Endodermal cell (in vitro differentiated cells): ENCODE results near the gene SCNN1A. TPM values are rescaled to one million over a fixed set of nuclear protein-coding genes. Genes with fewer than 3 reads are reported as not detected.
A peak's percentile ranks its signal among the peaks of the same experiment; 100 is the strongest.

ENCODE experiments used
- DNase-seq: peaks from one replicate; pipeline ENCODE4 v3.0.0-alpha.2; 2017
- H3K27ac ChIP-seq: 2 replicates; pipeline ENCODE4 v1.5.1; 2013; ENCODE audit warnings: mild to moderate bottlenecking, low read depth, low read length, moderate library complexity
- H3K27me3 ChIP-seq: 2 replicates; pipeline ENCODE4 v1.6.1; 2013; ENCODE audit warnings: mild to moderate bottlenecking, low read length, moderate library complexity; ENCODE audit not compliant: insufficient read depth, control insufficient read depth, poor library complexity, severe bottlenecking
- H3K36me3 ChIP-seq: 2 replicates; pipeline ENCODE4 v1.7.0; 2013; ENCODE audit warnings: mild to moderate bottlenecking, low read length, moderate library complexity; ENCODE audit not compliant: control insufficient read depth, insufficient read depth
- H3K4me1 ChIP-seq: one replicate; pipeline ENCODE4 v1.7.0; 2013; ENCODE audit warnings: low read length; ENCODE audit not compliant: control insufficient read depth, insufficient read depth
- H3K4me3 ChIP-seq: 2 replicates; pipeline ENCODE4 v1.5.1; 2013; ENCODE audit warnings: mild to moderate bottlenecking, low read length, moderate library complexity
- H3K9ac ChIP-seq: 2 replicates; pipeline ENCODE4 v1.6.1; 2013; ENCODE audit warnings: mild to moderate bottlenecking, low read length, moderate library complexity; ENCODE audit not compliant: poor library complexity, severe bottlenecking; ENCODE audit errors: extremely low read depth
- H3K9me3 ChIP-seq: 2 replicates; pipeline ENCODE4 v1.6.1; 2013; ENCODE audit warnings: mild to moderate bottlenecking, low read length, moderate library complexity; ENCODE audit not compliant: control insufficient read depth
- H3K27ac Mint-ChIP-seq: 2 replicates; pipeline ENCODE4 v1.8.0; 2020; ENCODE audit warnings: mixed read lengths
- H3K27me3 Mint-ChIP-seq: 2 replicates; pipeline ENCODE4 v1.8.0; 2021; ENCODE audit warnings: mild to moderate bottlenecking, mixed read lengths; ENCODE audit not compliant: insufficient read depth
- H3K36me3 Mint-ChIP-seq: 2 replicates; pipeline ENCODE4 v1.8.0; 2020; ENCODE audit warnings: low read depth, mixed read lengths
- H3K4me1 Mint-ChIP-seq: 2 replicates; pipeline ENCODE4 v1.8.0; 2020; ENCODE audit warnings: mixed read lengths
- H3K4me3 Mint-ChIP-seq: 2 replicates; pipeline ENCODE4 v1.8.0; 2020; ENCODE audit warnings: mild to moderate bottlenecking, moderate library complexity, mixed read lengths
- H3K9me3 Mint-ChIP-seq: 2 replicates; pipeline ENCODE4 v1.8.0; 2020; ENCODE audit warnings: mild to moderate bottlenecking, mixed read lengths
- CTCF ChIP-seq: fragments of 200-600 bp; sonication (generic); conservative IDR thresholded peaks from 2 replicates; pipeline ENCODE4 v1.5.0; 2021; ENCODE audit warnings: antibody characterized with exemption, mild to moderate bottlenecking
- WGBS, 2 experiments: methylation state at CpG; one replicate each; pipeline versions ENCODE4 v1.1.5 to v1.1.7; 2013; ENCODE audit warnings: missing lambda C conversion rate in 2 of 2, mixed read lengths in 1 of 2; ENCODE audit not compliant: insufficient coverage in 1 of 2, insufficient read length in 1 of 2; 5-methylcytosine and 5-hydroxymethylcytosine counted together
- total RNA-seq, 2 donors: library from RNA; stranded (reverse); fragmentation: NEBNext Ultra II Directional in 1 of 2; extraction: Animal tissue kit (Norgen Biotek cat#: 25700) in 1 of 2; gene quantifications; 2 replicates in 1 of 2; 3 replicates in 1 of 2; pipeline ENCODE4 v1.2.1, GENCODE V29; 2021

SCNN1A gene
- total RNA-seq, 2 donors from 2014 or later: 32.1 to 87.7 TPM

DNA sequence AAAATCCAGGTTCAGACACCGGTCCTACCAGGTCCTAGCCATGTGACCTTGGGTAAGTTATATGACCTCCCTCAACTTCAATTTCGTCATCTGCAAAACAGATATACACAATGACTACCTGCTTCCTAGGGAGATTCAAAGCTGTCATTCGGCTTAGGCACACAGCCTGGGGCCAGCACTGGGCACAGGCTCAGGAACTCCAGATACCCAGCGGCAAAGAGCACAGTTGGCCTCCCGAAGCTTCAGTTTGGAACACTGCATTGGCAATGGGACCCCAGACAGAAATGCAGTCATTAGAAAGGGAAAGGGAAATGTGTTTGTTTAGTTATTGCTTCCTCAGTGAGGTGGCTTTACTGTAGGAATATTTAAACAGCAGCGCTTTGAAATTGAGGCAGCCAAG is 53.5 kb downstream of the SCNN1A start:
- DNase-seq: no peak
- H3K36me3 ChIP-seq: no peaks in the 10 kb centered on the region
- Mint-ChIP-seq H3K36me3 (peaks cover 33% of the 10 kb centered on the region), H3K4me3 (no peak overlapping the region), H3K4me1 (peaks cover 51% of the 10 kb centered on the region), H3K27ac (peak overlapping the region; percentile 79), H3K27me3 (no peaks in the 10 kb centered on the region), H3K9me3 (no peaks in the 10 kb centered on the region)
- no peak overlapping the region for H3K4me3 ChIP-seq
- no peak for TF ChIP-seq CTCF
- H3K27me3 ChIP-seq: no peaks in the 10 kb centered on the region
- H3K9ac ChIP-seq: no peak overlapping the region
- 82 to 93% methylated on average over 5 to 6 of the region's 6 CpGs for WGBS, 2 experiments
- H3K9me3 ChIP-seq: no peaks in the 10 kb centered on the region
- H3K4me1 ChIP-seq: peaks cover 5% of the 10 kb centered on the region
- peak overlapping the region; percentile 60 for H3K27ac ChIP-seq

- Histone ChIP-seq H3K27me3 (no peaks in the 10 kb centered on the region), H3K4me1 (peaks cover 5% of the 10 kb centered on the region), H3K4me3 (no peak overlapping the region), H3K27ac (no peak overlapping the region), H3K9ac (no peak overlapping the region), H3K36me3 (no peaks in the 10 kb centered on the region), H3K9me3 (no peaks in the 10 kb centered on the region)
- H3K9me3 Mint-ChIP-seq: no peaks in the 10 kb centered on the region
- no peak for DNase-seq
- H3K36me3 Mint-ChIP-seq: peaks cover 45% of the 10 kb centered on the region
- peaks cover 42% of the 10 kb centered on the region for H3K4me1 Mint-ChIP-seq
- 87 to 95% methylated on average over 4 of the region's 4 CpGs for WGBS, 2 experiments
- H3K27ac Mint-ChIP-seq: no peak overlapping the region
- H3K27me3 Mint-ChIP-seq: no peaks in the 10 kb centered on the region
- no peak overlapping the region for H3K4me3 Mint-ChIP-seq
- no peak for TF ChIP-seq CTCF
These were observed 55.9 kb downstream of the SCNN1A start for GRCh38 chr12:6319446-6319845.

- DNase-seq: no peak
- Mint-ChIP-seq H3K4me3 (no peak overlapping the region), H3K27ac (no peak overlapping the region), H3K9me3 (no peaks in the 10 kb centered on the region), H3K27me3 (no peaks in the 10 kb centered on the region), H3K36me3 (peaks cover 52% of the 10 kb centered on the region), H3K4me1 (peaks cover 33% of the 10 kb centered on the region)
- H3K27me3 ChIP-seq: no peaks in the 10 kb centered on the region
- no peak overlapping the region for H3K4me3 ChIP-seq
- no peak overlapping the region for H3K9ac ChIP-seq
- TF ChIP-seq CTCF: no peak
- H3K9me3 ChIP-seq: no peaks in the 10 kb centered on the region
- H3K4me1 ChIP-seq: no peaks in the 10 kb centered on the region
- 95% methylated on average over 13 to 16 of the region's 16 CpGs for WGBS, 2 experiments
- H3K27ac ChIP-seq: no peak overlapping the region
- no peaks in the 10 kb centered on the region for H3K36me3 ChIP-seq
These were observed 56.9 kb downstream of the SCNN1A start for GRCh38 chr12:6318440-6318879.
